ENCODE data around the gene KDM2B.

DNA sequence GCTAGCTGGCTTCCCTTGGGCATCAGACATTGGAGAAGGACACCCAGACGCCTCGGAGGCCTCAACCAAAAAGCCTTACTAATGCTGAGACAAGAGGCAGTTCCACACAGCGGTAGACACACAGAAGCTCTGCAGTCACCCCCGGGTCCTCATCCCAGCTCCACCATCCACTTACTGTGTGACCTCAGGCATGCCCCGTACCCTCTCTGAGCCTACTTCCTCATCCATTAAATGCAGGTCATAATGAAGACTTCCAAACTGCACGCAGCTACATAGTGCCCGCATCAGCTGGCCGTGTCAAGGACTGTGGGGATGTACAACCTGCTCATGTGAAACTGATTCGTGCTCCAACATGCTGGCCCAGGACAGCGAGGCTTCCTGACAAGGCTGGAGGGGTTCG lies 72.3 kb downstream of the KDM2B start:
- TF ChIP-seq ZFP36 (IDR thresholded peaks at IDR 0.05; ENCODE audit: borderline replicate concordance, partially characterized antibody) (no peak), MAFK (IDR thresholded peaks at IDR 0.05; ENCODE audit: partially characterized antibody) (no peak), TP53 (CRISPR knock-in tag; IDR thresholded peaks at IDR 0.05) (no peak), MAX (IDR thresholded peaks at IDR 0.05) (no peak), KDM1A (IDR thresholded peaks at IDR 0.05; ENCODE audit: low read depth) (no peak), CEBPB (IDR thresholded peaks at IDR 0.05) (no peak), POLR2A (IDR thresholded peaks at IDR 0.05; ENCODE audit: low read length) (no peak), EP300 (IDR thresholded peaks at IDR 0.05) (no peak)
- TF ChIP-seq, protein P1, sequence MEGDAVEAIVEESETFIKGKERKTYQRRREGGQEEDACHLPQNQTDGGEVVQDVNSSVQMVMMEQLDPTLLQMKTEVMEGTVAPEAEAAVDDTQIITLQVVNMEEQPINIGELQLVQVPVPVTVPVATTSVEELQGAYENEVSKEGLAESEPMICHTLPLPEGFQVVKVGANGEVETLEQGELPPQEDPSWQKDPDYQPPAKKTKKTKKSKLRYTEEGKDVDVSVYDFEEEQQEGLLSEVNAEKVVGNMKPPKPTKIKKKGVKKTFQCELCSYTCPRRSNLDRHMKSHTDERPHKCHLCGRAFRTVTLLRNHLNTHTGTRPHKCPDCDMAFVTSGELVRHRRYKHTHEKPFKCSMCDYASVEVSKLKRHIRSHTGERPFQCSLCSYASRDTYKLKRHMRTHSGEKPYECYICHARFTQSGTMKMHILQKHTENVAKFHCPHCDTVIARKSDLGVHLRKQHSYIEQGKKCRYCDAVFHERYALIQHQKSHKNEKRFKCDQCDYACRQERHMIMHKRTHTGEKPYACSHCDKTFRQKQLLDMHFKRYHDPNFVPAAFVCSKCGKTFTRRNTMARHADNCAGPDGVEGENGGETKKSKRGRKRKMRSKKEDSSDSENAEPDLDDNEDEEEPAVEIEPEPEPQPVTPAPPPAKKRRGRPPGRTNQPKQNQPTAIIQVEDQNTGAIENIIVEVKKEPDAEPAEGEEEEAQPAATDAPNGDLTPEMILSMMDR (IDR thresholded peaks at IDR 0.05), result no peak
